ENCODE results near the gene SF3B1.
"Not testable (repeated sequence)": the region's sequence is repeated elsewhere in the genome, so short reads cannot be mapped to it uniquely, and the experiment has no call there.

Gene SF3B1

DNA sequence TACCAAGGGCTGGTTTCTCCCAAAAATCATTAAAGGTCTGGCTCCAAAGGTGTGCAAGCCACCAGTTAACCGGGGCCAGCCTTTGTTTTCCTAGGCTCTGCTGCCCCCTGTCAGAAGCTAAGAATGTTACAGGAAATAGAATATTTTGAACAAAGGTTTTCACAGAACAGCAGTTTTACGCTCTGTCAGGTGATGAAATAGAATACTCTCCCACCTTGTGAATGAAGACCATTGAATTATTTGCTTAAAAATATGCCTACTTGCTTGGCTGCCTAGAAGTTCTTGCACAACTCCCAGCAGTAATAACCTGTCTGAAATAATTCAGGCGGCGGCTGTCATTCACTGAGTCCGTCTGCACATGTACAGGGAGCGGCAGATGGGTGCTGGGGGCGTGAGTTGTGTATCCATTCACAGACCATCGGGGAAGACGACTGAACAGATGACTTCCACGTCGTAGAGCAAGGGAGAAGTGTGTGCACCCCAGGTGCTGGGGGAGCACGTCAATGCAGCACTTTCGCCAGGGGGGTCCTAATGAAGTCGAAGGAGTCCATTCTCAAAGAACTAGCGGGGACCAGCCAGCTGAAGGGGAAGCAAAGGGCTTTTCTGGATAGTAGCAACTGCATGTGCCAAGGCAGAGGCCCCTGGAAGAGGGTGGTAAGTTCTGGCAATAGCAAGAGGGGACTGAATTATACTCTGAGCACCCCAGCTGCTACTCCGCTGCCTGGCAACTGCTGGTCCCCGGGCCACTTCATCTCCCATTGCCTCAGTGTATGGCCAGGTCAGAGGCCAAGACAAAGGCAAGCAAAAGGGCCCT lies 56.1 kb downstream of the SF3B1 start:
- peak; percentile 34 to 54 (median 34) for DNase-seq (ENCODE audit: low read depth in 3 of 3)

DNA sequence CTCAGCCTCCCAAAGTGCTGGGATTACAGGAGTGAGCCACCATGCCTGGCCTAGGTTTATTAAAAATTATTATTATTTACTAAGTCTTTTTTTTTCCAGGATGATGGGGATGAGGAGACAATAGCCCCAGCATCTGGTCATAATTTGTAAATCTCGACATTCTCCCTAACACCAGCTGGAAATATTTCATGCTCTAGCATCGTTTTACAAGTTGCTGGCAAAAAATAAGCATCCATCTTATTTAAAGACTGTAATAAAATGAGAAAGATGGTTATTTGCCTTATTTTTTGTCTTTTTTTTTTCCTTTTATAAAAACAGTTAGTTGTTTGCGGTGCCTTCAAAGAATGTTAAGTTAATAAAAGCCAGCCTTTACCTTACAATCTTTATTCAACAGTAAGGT lies 56.7 kb downstream of the SF3B1 start:
- DNase-seq (ENCODE audit: low read depth in 3 of 3), result no peak

DNA sequence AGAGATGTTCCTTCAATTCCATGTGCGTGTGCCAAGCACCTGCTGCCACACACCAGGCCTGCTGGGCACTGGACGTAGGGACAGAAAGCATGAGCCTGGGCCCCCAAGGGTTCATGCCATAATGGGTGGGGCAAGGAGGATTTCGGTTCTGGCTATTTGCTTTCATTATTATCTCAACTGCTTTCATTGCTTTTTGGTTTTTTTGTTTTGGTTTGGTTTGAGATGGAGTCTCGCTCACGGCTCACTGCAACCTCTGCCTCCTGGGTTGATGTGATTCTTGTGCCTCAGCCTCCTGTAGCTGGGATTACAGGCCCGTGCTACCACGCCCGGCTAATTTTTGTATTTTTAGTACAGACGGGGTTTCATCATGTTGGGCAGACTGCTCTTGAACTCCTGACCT lies 57.2 kb downstream of the SF3B1 start:
- DNase-seq (ENCODE audit: low read depth in 3 of 3), result no peak

DNA sequence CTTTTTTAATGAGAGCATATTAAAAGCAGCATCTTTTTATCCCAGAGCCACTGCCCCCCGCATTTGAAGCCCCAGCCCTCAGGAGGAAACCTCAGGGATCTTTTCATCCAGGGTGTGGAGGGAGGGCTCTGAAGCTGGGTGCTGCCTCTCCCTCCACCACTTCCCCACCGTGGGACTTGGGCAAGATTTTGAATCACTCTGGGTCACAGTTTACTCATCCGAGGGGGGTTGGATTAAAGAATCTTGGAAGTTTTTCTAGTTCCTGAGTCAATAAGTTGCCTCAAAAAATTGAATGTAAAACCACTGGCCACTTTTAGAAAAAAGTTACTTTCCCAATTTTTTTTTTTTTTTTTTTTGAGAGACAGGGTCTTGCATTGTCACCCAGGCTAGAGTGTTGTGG lies 62.2 kb downstream of the SF3B1 start:
- DNase-seq (ENCODE audit: low read depth in 3 of 3), result no peak

- not testable (repeated sequence) for DNase-seq (ENCODE audit: low read depth in 3 of 3)
These were observed 64.2 kb downstream of the SF3B1 start for GRCh38 chr2:197370664-197371063.

- DNase-seq (ENCODE audit: low read depth in 3 of 3), result no peak
These were observed 64.9 kb downstream of the SF3B1 start for GRCh38 chr2:197369933-197370320.

- no peak for DNase-seq (ENCODE audit: low read depth in 3 of 3)
These were observed 65.4 kb downstream of the SF3B1 start for GRCh38 chr2:197369228-197369932.

GRCh38 chr2:197368412-197368811 lies 66.4 kb downstream of the SF3B1 start:
- DNase-seq (ENCODE audit: low read depth in 3 of 3), result no peak

DNA sequence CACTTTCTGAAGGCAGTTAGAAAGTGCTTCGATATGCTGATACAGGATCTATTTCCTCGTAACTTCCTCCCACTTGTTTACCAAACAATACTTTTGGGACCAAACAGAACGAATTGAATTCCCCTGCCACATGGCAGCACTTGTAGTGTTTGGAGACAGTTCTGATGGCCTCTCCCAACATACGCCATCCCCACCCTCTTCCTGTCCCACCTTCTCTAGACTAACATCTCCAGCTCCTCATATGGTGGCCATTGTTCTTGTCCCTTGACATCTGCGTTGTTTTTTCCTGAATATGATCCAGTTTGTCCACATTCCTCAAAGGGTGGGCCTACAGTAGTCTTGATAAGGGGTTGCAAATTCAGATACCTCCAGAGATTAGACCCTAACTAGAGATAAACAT lies 70.8 kb downstream of the SF3B1 start:
- no peak for DNase-seq (ENCODE audit: low read depth in 3 of 3)

GRCh38 chr2:197360744-197361156 lies 74.1 kb downstream of the SF3B1 start:
- no peak for DNase-seq (ENCODE audit: low read depth in 3 of 3)

GRCh38 chr2:197359859-197360258 lies 75.0 kb downstream of the SF3B1 start:
- DNase-seq (ENCODE audit: low read depth in 3 of 3), result no peak

GRCh38 chr2:197358931-197359330 lies 75.9 kb downstream of the SF3B1 start:
- DNase-seq (ENCODE audit: low read depth in 3 of 3), result no peak

- DNase-seq (ENCODE audit: low read depth in 3 of 3), result no peak
These were observed 76.8 kb downstream of the SF3B1 start for GRCh38 chr2:197357986-197358385.

GRCh38 chr2:197356136-197356535 lies 78.7 kb downstream of the SF3B1 start:
- DNase-seq (ENCODE audit: low read depth in 3 of 3), result no peak

GRCh38 chr2:197354169-197354558 lies 80.7 kb downstream of the SF3B1 start:
- no peak for DNase-seq (ENCODE audit: low read depth in 3 of 3)

- DNase-seq (ENCODE audit: low read depth in 3 of 3), result no peak
These were observed 81.2 kb downstream of the SF3B1 start for GRCh38 chr2:197353393-197354168.

- no peak for DNase-seq (ENCODE audit: low read depth in 3 of 3)
These were observed 85.1 kb downstream of the SF3B1 start for GRCh38 chr2:197349699-197350098.

DNA sequence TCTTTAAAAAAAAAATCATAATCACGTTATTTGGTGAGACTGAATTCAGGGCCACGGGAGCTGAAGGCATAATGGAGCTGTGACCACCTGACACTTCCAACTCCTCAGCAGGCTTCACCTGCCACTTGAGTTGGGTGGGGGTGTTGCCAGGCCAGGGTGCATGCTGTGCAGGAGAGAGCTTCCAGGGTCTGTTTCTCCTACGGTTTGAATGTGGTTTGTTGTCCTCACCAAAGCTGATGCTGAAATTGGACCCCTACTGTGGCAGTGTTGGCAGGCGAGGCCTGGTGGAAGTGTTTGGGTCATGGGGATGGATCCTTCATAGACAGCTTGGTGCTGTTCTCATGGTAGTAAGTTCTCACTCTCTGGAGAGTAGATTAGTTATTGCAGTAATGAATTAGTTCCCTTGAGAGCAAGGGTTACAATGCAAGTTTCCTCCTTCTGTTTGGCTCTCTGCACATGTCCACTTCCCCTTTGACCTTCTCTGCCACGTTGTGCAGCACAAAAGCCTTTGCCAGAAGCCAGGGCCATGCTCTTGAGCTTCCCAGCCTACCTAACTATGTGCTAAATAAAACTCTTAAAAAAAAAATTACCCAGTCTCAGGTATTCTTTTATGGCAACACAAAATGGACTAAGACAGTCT lies 86.0 kb downstream of the SF3B1 start:
- no peak for DNase-seq (ENCODE audit: low read depth in 3 of 3)

DNA sequence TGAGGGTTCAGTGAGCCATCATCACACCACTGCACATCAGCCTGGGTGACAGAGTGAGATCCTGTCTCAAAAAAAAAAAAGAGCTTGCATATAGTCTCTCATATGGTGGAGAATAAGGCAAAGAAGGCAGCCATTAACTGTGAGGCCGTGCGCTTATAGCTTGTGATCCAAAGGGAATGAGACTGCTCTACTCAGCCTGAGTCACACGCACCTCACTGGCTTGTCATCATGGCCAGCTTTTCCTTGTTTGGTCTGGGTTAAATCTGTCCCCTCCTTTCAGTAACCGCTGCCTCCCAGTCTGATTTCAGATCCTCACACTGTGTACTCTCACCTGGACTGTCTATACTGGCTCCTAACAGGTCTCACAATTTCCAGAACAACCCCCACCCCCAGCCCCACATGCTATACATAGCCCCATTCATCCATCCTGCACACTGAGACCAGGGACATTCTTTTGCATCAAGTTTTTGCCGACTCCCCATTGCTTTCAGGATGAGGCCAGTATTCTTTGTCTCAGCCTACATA lies 88.9 kb downstream of the SF3B1 start:
- no peak for DNase-seq (ENCODE audit: low read depth in 3 of 3)

GRCh38 chr2:197343968-197344367 lies 90.9 kb downstream of the SF3B1 start:
- DNase-seq (ENCODE audit: low read depth in 3 of 3), result not testable (repeated sequence)

GRCh38 chr2:197340591-197340990 lies 94.2 kb downstream of the SF3B1 start:
- DNase-seq (ENCODE audit: low read depth in 3 of 3), result no peak

All from stimulated activated CD4-positive, alpha-beta T cell treated with anti-CD3 and anti-CD28 coated beads, TNF-alpha, amount 100 ng/mL, for 24 hours (primary cell).